ENCODE data around the gene PKP3.
"Not testable (repeated sequence)": the region's sequence is repeated elsewhere in the genome, so short reads cannot be mapped to it uniquely, and the experiment has no call there.

Gene PKP3

DNA sequence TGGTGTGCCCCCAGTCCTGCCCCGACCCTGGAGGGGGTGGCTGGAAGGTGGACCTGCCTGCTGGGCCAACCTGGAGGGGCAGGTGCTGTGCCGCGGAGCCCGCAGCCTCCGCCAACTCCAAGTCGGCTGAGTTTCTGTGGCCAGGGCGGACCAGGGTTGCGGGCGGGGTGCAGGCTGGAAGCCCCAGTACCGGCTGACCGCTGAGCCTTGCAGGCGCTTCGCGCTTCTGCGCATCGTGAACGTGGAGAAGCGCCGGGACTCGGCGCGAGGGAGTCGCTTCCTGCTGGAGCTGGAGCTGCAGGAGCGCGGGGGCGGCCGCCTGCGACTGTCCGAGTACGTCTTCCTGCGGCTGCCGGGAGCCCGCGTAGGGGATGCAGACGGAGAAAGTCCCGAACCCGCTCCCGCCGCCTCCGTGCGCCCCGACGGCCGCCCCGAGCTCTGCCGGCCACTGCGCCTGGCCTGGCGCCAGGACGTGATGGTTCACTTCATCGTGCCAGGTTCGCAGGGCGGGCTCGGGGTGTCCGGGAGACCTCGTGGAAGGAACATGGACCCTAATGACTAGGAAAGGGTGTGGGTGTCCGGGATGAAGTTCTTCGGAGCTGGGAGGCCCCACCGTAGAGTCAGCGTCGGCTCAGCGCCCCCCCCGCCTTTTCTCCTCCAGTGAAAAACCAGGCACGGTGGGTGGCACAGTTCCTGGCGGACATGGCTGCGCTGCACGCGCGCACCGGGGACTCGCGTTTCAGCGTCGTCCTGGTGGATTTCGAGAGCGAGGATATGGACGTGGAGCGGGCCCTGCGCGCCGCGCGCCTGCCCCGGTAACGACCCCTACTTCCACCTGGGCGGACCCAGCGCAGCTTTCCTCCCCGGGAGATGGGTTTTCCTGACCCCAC, 14.6 kb upstream of the PKP3 start:
- DNase-seq = no peak

DNA sequence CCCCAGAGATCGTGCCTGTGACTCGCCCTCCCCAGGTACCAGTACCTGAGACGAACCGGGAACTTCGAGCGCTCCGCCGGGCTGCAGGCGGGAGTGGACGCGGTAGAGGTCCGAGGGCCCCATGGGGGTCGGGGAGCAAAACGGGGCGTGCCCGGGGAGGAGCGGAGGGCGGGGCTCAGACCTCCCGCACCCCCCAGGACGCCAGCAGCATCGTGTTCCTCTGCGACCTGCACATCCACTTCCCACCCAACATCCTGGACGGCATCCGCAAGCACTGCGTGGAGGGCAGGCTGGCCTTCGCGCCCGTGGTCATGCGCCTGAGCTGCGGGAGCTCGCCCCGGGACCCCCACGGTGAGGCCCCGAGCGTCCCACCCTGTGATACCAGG, 13.9 kb upstream of the PKP3 start:
- no peak for DNase-seq

DNA sequence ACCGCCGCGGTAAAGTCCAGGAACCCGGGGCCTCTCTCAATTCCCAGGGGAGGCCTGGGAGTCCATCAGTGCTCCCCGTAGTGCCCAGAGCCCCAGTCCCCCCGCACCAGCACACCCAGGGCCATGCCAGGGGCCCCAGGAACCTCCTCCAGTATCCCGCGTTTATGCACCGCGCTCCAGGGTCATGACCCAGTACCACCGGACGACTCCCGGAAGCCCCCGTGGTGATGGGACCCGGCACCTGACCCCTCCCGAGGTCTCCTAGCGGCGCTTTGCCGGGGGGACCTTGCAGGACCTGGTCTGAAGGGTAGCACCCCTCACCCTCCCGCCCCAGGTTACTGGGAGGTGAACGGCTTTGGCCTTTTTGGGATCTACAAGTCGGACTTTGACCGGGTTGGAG, 13.5 kb upstream of the PKP3 start:
- DNase-seq = no peak

DNA sequence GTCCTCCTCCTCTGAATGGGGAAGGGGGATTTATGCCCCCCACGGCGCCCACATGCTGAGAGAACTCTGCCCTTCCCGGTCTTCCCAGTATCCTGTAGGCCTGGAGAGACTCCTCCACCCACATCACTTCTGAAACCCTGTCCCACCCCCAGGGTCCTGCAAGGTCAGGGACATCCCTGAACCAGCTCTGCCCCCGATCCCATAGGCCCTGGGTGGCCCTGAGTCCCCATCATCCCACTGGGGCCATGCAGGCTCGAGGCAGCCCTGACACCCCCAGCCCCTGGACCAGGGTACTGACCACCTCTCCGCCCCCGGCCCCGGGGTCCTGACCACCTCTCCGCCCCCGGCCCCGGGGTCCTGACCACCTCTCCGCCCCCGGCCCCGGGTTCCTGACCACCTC, 13.0 kb upstream of the PKP3 start:
- no peak for DNase-seq

DNA sequence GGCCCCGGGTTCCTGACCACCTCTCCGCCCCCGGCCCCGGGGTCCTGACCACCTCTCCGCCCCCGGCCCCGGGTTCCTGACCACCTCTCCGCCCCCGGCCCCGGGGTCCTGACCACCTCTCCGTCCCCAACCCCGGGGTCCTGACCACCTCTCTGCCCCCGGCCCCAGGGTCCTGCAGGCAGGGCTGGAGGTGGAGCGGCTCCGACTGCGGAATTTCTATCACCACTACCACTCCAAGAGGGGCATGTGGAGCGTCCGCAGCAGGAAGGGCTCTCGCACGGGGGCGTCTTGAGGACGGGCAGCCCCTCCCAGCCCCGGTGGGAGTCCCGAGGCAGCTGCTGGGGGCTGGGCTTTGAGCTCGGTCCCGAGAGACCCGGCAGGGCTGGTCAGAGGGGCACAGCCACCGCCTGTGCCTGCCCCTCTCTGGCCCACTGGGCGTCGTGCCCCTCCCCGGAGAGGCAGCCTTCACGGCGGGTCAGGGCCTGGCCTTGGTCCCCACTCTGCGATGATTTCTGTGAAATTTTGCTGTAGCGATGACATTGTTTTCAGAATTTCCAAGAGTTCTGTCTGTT, 12.4 kb upstream of the PKP3 start:
- DNase-seq = no peak

DNA sequence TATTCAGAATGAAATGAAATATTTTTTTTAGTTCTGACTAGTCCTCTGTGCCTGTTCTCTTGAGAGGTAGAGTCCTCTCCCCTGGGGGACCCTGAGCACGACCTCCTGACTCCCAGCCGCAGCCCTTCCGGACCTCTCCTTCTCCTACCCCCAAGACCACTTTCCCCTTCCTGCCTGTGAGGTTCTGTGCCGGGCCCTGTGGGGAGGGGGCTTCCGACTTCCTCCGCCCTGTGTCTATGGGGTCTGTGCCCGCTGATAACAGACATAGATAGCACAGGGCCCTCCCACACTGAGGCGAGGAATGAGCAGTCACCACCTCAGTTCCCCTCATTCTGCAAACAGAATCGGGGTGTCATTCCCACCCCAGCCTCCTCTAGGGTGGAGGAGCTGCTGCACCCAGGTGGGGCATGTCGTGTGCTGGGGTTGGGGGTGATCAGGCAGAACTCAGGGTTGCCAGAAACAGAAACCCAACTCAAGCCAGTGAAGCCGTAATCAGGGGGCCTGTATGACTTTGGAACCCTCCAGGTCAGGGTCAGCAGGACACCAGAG, 11.9 kb upstream of the PKP3 start:
- no peak for DNase-seq

DNA sequence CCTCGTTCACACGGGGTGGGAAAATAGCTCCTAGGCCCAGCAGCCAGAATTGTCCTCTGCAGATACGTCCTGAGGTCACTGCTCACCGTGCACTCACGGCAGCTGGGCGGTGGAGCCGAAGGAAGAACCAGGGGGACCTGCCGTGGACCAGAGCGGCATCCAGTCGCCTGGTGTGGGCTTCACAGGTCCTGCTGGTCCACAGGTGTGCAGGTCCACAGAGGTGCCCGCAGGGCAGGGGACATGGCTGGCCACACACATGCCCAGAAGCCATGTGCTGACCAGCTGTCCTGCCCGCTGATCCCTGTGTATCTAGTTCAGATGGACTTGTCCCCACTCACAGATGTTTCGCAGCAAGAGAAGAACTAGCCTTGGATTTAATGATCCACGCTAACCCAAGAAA, 10.6 kb upstream of the PKP3 start:
- no peak for DNase-seq

DNA sequence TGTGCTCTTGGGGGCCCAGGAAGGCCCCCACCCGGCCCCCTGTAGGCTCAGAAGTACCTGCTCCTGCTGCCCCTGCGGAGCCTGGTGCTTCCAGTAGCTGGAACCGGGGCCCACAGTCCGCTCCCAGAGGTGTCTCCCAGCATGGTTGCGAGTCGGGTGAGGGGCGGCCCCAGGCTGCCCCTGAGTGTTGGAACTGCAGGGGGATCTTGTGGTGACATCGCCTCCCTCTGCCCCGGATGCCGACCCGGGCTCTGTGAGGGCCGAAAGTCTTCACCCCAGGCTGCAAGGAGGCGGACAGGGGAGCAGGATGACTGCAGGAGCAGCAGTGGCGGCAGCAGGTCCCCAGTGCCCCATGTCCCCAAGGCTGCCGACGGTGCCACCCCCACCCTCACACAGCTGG, 9.5 kb upstream of the PKP3 start:
- DNase-seq = no peak

DNA sequence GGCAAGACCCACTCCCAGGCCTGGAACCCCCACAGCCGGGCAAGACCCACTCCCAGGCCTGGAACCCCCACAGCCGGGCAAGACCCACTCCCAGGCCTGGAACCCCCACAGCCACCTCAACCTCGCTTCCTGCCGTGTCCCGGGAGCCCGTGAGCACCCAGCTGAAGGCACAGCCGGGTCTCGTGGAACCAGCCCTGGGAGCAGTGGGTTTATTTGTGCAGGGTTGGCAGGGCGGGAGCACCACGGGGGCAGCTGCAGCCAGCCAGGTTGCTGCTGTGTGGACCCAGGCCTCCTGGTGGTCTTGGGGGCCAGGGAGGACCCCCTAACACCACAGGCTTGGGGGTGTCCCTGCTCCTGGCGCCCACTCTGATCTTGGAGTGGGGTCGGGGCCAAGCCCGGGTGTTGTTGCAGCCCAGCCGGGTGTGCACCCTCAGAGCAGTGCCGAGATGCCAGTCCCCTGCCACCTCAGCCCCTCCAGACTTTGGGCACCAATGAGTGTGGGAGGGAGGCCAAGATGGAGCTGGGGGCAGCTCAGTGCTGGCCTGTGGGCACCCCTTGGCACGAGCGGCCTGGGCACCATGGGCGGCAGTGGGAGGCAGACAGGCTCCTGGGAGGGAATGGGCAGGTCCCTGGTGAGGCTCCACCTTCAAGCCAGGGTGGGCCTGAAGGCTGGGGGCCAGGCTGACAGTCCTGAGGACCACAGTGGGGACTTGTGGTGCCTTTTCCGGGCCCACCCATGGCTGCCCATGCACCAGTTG, 8.2 kb upstream of the PKP3 start:
- DNase-seq = no peak

DNA sequence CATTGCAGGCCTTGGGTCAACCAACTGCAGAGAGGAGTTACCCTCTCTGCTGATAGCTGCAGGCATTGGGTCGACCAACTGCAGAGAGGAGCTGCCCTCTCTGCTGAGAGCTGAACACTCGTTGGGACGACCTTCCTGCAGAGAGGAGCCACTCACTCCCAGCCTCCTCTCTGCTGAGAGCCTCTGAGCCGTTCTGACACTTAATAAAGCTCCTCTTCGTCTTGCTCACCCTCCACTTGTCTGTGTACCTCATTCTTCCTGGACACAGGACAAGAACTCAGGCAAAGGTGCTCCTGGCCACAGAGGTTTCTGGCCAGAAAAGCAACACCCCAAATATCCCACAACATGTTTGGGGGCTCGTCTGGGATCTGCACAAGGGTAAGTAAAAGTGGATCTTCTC, 7.5 kb upstream of the PKP3 start:
- no peak for DNase-seq

DNA sequence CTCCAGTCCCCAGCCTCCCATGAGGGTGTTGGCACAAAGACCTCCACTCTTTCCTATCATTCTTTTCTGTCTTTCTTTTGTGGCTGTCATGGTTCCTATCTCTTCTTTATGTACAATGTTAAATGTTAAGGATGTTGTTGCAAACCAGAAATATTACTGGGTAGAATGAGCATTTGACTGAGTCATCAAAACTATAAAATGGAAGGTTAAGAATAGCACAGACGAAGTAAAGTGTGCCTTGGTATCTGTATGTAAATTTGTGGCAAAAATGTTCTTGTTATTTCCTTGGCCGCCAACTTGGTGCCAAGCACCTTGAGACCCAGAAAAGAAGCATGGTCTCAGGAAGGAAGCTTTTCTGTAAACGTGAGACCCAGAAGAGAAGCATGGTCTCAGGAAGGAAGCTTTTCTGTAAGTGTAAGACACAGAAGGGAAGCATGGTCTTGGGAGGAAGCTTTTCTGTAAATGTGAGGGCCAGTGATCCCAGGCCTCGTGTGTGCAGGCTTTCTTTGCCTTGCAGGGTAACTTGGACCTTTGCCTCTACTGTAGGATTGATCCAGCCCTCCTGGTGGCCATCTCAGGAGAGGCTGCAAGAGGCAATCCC, 6.7 kb upstream of the PKP3 start:
- DNase-seq = no peak

DNA sequence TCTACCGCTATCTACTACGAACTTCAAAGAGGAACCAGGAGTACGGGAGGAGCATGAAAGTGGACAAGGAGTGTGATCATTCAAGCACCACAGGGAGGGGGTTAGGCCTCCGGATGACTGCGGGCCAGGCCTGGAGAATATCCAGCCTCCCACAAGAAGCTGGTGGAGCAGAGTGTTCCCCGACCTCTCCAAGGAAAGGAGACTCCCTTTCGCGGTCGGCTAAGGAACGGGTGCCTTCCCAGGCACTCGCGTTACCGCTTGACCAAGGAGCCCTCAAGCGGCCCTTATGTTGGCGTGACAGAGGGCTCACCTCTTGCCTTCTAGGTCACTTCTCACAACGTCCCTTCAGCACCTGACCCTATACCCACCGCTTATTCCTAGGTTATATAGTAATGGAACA, 4.6 kb upstream of the PKP3 start:
- not testable (repeated sequence) for DNase-seq

DNA sequence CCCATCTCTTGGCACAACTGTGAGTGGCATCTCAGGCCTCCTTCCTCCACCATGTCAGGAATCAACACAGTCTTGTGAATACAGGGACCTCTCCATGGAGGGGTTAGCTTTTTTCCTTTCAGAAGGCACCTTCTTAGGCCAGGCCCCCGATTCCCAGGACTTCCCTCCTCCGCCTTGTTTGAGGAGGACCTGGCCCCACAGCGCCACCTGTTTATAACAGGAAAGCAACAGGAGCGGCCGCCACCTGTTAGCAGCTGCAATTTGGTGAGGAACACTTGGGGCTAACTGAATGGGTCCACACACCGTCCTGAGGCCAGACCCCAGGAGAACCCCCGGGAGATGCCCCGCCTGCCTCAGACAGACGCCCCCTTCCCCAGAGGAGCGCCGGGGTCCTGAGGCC, 3.8 kb upstream of the PKP3 start:
- no peak for DNase-seq

DNA sequence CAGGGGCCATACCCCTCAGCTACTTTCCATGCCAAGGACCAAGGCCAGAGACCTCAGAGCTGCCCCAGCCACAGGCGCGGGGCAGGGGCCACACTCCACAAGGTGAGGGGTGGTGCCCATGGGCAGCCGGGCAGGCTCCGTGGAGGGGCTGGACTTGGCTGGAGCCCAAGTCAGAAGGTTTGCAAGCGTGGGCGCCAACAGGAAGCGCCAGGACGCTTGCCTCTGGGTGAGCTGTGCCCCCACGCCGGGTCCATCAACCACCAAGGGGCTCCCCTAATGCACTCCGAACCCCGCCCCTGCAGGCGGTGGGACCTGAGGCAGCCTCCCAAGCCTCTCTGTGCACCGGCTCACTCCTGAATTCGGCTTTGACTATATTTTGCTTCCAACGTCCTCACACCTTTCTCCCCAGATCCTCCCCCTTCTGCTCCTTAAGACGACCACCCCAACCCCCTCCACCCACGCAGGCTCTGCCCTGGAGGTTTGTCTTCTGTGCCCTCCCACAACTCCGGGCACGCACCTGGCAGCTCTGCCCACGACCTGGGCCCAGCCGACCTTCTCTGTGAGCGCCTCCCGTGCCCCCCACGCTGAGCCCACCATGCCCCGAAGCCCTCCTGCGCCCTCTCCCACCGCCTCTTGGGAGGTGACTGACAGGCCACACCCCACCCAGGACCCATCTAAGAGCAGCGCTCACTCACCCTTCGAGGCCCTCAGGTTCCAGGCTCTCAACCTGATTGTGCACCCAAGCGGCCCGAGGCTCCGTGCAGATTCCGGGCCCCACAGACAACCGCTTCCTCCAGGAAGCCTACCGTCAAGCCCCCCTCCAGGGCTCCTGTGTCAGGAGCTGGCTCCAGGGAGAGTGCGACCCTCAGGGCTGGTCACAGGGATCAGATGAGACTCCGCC, 2.6 kb upstream of the PKP3 start:
- DNase-seq = no peak

DNA sequence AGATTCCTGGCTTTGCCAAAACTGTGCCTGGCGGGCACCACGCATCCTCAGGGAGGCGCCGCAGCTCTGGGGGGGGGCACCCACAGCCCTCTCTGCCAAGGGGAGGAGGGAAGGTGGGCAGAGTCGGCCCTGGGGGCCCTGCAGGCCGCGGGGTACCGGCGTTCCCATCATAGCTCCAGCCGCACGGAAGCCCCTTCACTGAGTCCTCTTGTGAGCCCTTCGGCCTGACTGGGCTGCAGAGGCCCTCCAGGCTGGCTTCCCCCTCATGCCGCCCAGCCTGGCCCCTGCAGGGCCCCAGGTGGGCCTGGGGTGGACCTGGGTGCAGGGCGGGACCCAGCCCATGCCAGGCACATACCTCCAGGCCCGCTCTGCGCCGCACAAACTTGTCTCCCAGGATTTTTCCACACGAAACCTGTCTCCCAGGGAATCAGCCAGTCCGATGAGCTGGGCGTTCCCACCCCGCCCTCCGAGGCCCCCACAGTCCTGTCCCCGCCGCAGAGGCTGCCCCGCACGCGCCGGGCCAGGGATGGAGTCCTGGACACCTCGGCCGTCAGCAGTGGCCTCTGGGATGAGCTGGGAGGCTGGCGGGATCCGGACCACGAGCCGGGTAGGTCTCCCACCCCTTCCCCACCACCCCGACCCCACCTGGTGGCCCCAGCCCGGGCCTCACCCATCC, 1.8 kb upstream of the PKP3 start:
- no peak for DNase-seq

DNA sequence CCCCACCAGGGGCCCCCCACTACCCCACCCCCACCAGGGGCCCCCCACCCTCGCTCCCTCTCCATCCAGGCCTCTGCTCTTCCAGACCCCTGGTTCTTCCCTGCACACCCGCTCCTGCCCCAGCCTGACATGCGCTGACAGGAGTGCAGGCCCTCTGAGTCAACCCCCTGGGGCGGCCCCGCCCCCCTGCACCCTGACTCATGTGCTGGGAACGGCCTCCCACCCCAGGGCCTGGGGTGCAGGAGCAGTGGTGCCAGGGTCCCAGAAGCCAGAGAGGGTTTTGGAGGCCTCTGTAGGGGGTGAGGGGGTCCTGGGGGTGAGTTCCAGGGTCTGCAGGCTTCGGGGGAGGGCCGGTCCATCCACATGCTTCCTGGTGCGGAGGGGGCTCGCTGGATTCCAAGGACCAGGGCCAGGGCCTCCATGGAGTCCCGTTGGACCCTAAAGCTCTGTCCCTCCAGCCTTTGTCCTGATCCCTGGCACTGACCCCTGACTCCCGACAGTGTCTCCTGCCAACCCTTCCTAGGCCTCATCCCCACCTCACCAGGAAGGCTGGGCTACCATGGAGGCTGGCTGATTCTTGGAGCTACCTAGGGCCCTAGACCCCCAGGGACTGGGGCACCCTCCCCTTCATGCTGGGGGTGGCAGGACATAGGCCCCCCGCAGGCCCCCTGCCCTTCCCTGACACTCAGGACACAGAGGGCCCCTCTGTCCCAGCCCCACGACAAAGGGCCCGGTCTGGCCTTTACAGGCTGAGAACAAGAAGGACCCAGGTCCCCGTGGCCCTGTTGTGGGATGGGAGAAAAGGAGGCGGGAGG, 583 bp upstream of the PKP3 start:
- DNase-seq = no peak

DNA sequence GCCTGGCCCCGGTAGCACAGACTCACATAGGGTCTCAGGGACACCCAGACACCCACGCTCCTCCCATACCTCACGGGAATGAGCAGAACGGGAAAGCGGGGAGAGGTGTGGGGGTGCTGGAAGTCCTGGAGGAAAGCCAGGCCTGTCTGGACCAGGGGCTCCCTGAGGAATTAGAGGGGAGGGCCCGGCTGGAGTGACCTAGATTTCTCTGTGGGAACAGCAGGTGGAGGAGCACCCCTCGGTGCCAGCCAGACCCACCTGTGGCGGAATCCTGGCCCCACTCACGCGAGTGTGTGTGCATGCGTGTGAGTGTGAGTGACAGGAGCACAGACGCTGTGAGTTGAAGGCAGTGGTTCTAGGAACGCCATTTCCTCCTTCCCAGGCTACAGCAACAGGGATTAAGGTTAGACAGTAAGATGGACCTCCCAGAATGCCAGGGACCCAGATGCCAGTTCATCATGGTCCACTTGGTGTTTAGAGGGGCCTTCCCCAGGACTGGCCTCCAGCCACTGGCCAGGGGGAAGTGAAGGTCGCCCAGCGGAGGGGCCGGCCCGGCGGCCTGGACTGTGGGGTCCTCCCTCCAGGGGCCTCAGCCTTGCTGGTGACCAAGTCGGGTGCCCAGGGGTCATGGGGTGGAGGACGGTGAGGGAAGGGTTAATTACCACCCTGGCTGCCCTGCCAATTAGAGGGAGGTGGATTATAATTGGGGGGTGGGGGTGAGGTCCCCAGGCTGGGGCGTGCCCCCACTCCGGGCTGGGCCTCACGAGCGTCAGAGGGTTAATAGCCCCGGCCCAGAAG, 1.0 kb downstream of the PKP3 start:
- no peak for DNase-seq

DNA sequence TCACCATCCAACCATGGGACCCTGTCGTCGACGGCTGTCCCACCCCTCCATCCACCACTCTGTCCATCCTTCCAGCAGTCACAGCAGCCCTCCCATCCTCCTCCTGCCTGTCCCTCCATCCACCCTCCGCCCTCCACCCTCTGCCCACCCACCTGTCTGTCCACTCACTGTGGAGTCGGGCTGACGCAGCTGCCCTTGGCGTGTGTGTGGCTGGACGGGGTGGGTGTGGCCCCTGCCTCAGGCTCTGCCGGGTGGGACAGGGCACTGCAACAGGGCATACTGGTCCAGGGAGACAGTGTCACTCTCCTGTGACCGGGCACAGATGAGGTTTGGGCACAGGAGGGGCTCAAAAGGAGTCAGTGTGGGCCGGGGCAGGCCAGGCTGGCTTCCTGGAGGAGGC, 1.9 kb downstream of the PKP3 start:
- DNase-seq = no peak

DNA sequence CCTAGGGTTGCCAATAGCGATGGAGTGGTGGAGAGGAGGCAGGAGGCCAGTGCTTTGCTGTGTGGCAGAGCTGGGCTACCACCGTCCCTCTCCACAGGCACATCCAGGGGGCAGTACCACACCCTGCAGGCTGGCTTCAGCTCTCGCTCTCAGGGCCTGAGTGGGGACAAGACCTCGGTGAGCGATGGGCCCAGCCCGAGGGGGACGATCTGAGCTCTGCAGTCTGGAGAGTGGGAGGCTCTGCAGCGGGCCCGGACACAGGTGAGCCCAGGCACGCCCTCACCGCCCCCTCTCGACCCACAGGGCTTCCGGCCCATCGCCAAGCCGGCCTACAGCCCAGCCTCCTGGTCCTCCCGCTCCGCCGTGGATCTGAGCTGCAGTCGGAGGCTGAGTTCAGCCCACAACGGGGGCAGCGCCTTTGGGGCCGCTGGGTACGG, 2.5 kb downstream of the PKP3 start:
- DNase-seq = no peak
